IMR-90 (cell line): ENCODE measurements around the gene NHP2. TPM values are rescaled to one million over a fixed set of nuclear protein-coding genes. Genes with fewer than 3 reads are reported as not detected.

Experiments
- ATAC-seq: fragments of 200-7000 bp; cut with Tn5 transposase; 2 replicates; pipeline ENCODE4 v1.9.1; 2020; ENCODE audit warnings: low read depth, mild to moderate bottlenecking, moderate library complexity
- BruUV-seq: library from RNA; stranded (reverse); fragments of 400-500 nt; replicated peaks from 2 replicates; lab custom pipeline; 2021; lab: Mats Ljungman, UMichigan
- CTCF ChIA-PET: fragments of 300-600 bp; formaldehyde crosslinking; extraction: SDS; loops from one replicate; lab custom pipeline; 2021; ENCODE audit warnings: antibody characterized with exemption; lab: Yijun Ruan, JAX
- POLR2A ChIA-PET: fragments of 300-600 bp; sonication (Branson Sonifier 250); formaldehyde crosslinking; loops from one replicate; lab custom pipeline; 2022; ENCODE audit warnings: antibody characterized with exemption; ENCODE audit not compliant: unreplicated experiment; lab: Charles Lee
- DNase-seq: peaks from one replicate; pipeline ENCODE4 v3.0.0; 2013
- H2AFZ ChIP-seq: replicated peaks from 2 replicates; pipeline ENCODE3; 2013; ENCODE audit warnings: low read length, mild to moderate bottlenecking; ENCODE audit not compliant: poor library complexity
- H2AK5ac ChIP-seq: 2 replicates; pipeline ENCODE4 v1.6.1; 2013; ENCODE audit warnings: low read depth, low read length, inconsistent platforms
- H2AK9ac ChIP-seq: replicated peaks from 2 replicates; pipeline ENCODE3; 2013; ENCODE audit warnings: mild to moderate bottlenecking, low read depth, low read length, moderate library complexity; ENCODE audit not compliant: poor library complexity
- H2BK120ac ChIP-seq: 2 replicates; pipeline ENCODE4 v1.6.1; 2013; ENCODE audit warnings: low read depth, low read length, inconsistent platforms
- H2BK15ac ChIP-seq: 3 replicates; pipeline ENCODE4 v1.6.1; 2013; ENCODE audit warnings: low read depth, low read length, inconsistent platforms
- H2BK20ac ChIP-seq: 2 replicates; pipeline ENCODE4 v1.6.1; 2013; ENCODE audit warnings: low read depth, mild to moderate bottlenecking, inconsistent platforms, low read length, moderate library complexity
- H2BK5ac ChIP-seq: 2 replicates; pipeline ENCODE4 v1.6.1; 2013; ENCODE audit warnings: mild to moderate bottlenecking, low read depth, low read length, inconsistent platforms; ENCODE audit not compliant: poor library complexity, severe bottlenecking
- H3K14ac ChIP-seq: replicated peaks from 2 replicates; pipeline ENCODE4 v1.6.1; 2013; ENCODE audit warnings: low read depth, low read length, inconsistent platforms
- H3K18ac ChIP-seq: 2 replicates; pipeline ENCODE4 v1.6.1; 2013; ENCODE audit warnings: low read depth, low read length, control low read depth
- H3K23ac ChIP-seq: 2 replicates; pipeline ENCODE4 v1.6.1; 2013; ENCODE audit warnings: low read depth, low read length, inconsistent platforms
- H3K27ac ChIP-seq: 2 replicates; pipeline ENCODE4 v1.5.1; 2013; ENCODE audit warnings: mild to moderate bottlenecking, control low read depth, low read length; ENCODE audit not compliant: insufficient read depth
- H3K27me3 ChIP-seq: 2 replicates; pipeline ENCODE4 v1.6.1; 2013; ENCODE audit warnings: low read length; ENCODE audit not compliant: control insufficient read depth, insufficient read depth
- H3K36me3 ChIP-seq: 2 replicates; pipeline ENCODE4 v1.6.1; 2013; ENCODE audit warnings: low read length, mixed read lengths; ENCODE audit not compliant: control insufficient read depth, insufficient read depth
- H3K4ac ChIP-seq: 2 replicates; pipeline ENCODE4 v1.6.1; 2013; ENCODE audit warnings: low read depth, low read length, inconsistent platforms
- H3K4me1 ChIP-seq: 2 replicates; pipeline ENCODE4 v1.6.1; 2013; ENCODE audit warnings: low read length, mixed read lengths; ENCODE audit not compliant: control insufficient read depth, insufficient read depth
- H3K4me2 ChIP-seq: 2 replicates; pipeline ENCODE4 v1.6.1; 2013; ENCODE audit warnings: low read depth, mild to moderate bottlenecking, control low read depth, low read length, moderate library complexity
- H3K4me3 ChIP-seq: 2 replicates; pipeline ENCODE4 v1.5.1; 2013; ENCODE audit warnings: low read depth, mild to moderate bottlenecking, control low read depth, low read length, moderate library complexity; ENCODE audit not compliant: insufficient read depth
- H3K56ac ChIP-seq: 2 replicates; pipeline ENCODE4 v1.6.1; 2013; ENCODE audit warnings: low read length, inconsistent platforms; ENCODE audit not compliant: insufficient read depth; ENCODE audit errors: extremely low read depth
- H3K79me1 ChIP-seq, 2 experiments: 2 replicates each; pipeline ENCODE4 v1.6.1; 2013; ENCODE audit warnings: low read length in 2 of 2, inconsistent platforms in 1 of 2, low read depth in 1 of 2
- H3K9ac ChIP-seq: 2 replicates; pipeline ENCODE4 v1.6.1; 2013; ENCODE audit warnings: low read depth, low read length, control low read depth
- H3K9me1 ChIP-seq: 2 replicates; pipeline ENCODE4 v1.6.1; 2013; ENCODE audit warnings: low read length, inconsistent platforms; ENCODE audit not compliant: insufficient read depth
- H3K9me3 ChIP-seq: 2 replicates; pipeline ENCODE4 v1.6.1; 2013; ENCODE audit warnings: low read length; ENCODE audit not compliant: control insufficient read depth, insufficient read depth
- H4K20me1 ChIP-seq: 2 replicates; pipeline ENCODE4 v1.6.1; 2013; ENCODE audit warnings: low read length, inconsistent platforms; ENCODE audit not compliant: insufficient read depth
- H4K5ac ChIP-seq: 2 replicates; pipeline ENCODE4 v1.6.1; 2013; ENCODE audit warnings: mild to moderate bottlenecking, low read depth, low read length, control low read depth
- H4K8ac ChIP-seq, 2 experiments: 2 replicates each; pipeline ENCODE4 v1.6.1; 2013; ENCODE audit warnings: low read depth in 2 of 2, low read length in 2 of 2, control low read depth in 1 of 2, inconsistent platforms in 1 of 2
- H4K91ac ChIP-seq: 2 replicates; pipeline ENCODE4 v1.6.1; 2013; ENCODE audit warnings: low read depth, low read length, inconsistent platforms; ENCODE audit not compliant: insufficient read depth
- NFE2L2 ChIP-seq: fragments of 150-350 bp; IDR thresholded peaks from 2 replicates; pipeline ENCODE4 v1.6.1; 2016; ENCODE audit warnings: low read depth, mild to moderate bottlenecking, low read length
- SMC3 ChIP-seq: fragments of 150-350 bp; IDR thresholded peaks from 2 replicates; pipeline ENCODE4 v1.6.1; 2016; ENCODE audit warnings: low read depth, mild to moderate bottlenecking, antibody characterized with exemption, low read length, moderate library complexity
- USF2 ChIP-seq: fragments of 150-350 bp; IDR thresholded peaks from 2 replicates; pipeline ENCODE4 v1.6.1; 2017; ENCODE audit warnings: mild to moderate bottlenecking, antibody characterized with exemption, low read length, low read depth
- WGBS, 2 experiments: methylation state at CpG; one replicate each; pipeline versions ENCODE4 v1.1.5 to v1.1.7; 2013; ENCODE audit warnings: missing lambda C conversion rate in 2 of 2; ENCODE audit not compliant: insufficient read length in 1 of 2; ENCODE audit errors: extremely low coverage in 2 of 2; 5-methylcytosine and 5-hydroxymethylcytosine counted together
- dilution Hi-C: fragments of 300-500 bp; cut with HindIII; formaldehyde crosslinking; loops from one replicate; pipeline ENCODE4 v1.14.3; 2018; ENCODE audit warnings: low sequenced_read_pairs; ENCODE audit not compliant: unreplicated experiment
- in situ Hi-C: fragments of 300-500 bp; cut with MboI; formaldehyde crosslinking; loops from 3 replicates; pipeline ENCODE4 v1.14.3; 2019; ENCODE audit warnings: low sequenced_read_pairs, inconsistent platforms, mixed read lengths
- intact Hi-C: fragments of 100-400 bp; cut with micrococcal nuclease; formaldehyde crosslinking; loops from 2 replicates; pipeline ENCODE4 v1.10.0; 2022
- polyA plus RNA-seq, 3 experiments: library from polyadenylated mRNA; depleted of rRNA; stranded (reverse); fragments of >200 nt; gene quantifications; 2 replicates each; pipeline ENCODE4 v1.2.3, GENCODE V29; 2012; ENCODE audit warnings: low replicate concordance in 1 of 3
- total RNA-seq: library from RNA; depleted of rRNA; stranded (reverse); fragments of >200 nt; gene quantifications from 2 replicates; pipeline ENCODE4 v1.2.3, GENCODE V29; 2012

NHP2 gene
- total and polyA plus RNA-seq, 2 of the 4 experiments (the other 2 are of a cell fraction): 180 to 278 TPM

GRCh38 chr5:178199581-178200434, 46.1 kb upstream of the NHP2 start:
- H2AK5ac ChIP-seq: no peak overlapping the region
- H3K23ac ChIP-seq: no peak overlapping the region
- in situ Hi-C loops (no loop called here), intact Hi-C loops (no loop called here), dilution Hi-C loops (no loop called here)
- ATAC-seq (no peak), DNase-seq (no peak)
- no peak overlapping the region for H2BK20ac ChIP-seq
- ChIA-PET POLR2A (no interaction called here), CTCF (interaction anchor here (0.5 kb wide), 1 partner anchor 11 kb away, joined by 3 read pairs; no protein-coding TSS in a partner anchor)
- no peak overlapping the region for H4K91ac ChIP-seq
- no peak overlapping the region for H3K56ac ChIP-seq
- no peak overlapping the region for H2AK9ac ChIP-seq
- H3K27me3 ChIP-seq: peaks cover 5% of the 10 kb centered on the region; the same call in 1 of the 2 replicates
- H2BK15ac ChIP-seq: no peak overlapping the region
- H2BK5ac ChIP-seq: no peak overlapping the region
- H3K27ac ChIP-seq: no peak overlapping the region
- no peak overlapping the region for H3K18ac ChIP-seq
- no peak overlapping the region for H3K4me3 ChIP-seq
- peaks cover 0 to 7% of the 10 kb centered on the region in 2 experiments; a peak in 1 of 4 replicates for H3K79me1 ChIP-seq
- no peak overlapping the region for H2BK120ac ChIP-seq
- TF ChIP-seq SMC3 (no peak), NFE2L2 (no peak), USF2 (no peak)
- H3K4ac ChIP-seq: no peak overlapping the region
- no peaks in the 10 kb centered on the region for H4K20me1 ChIP-seq
- 0 out of 2 replicates have a peak, but pooled peaks cover 3% of the 10 kb centered on the region for H3K9me1 ChIP-seq
- peaks cover 4% of the 10 kb centered on the region for H3K4me1 ChIP-seq
- no peak overlapping the region for H4K5ac ChIP-seq
- no CpG with 5 or more reads among the region's 12 CpGs for WGBS, 2 experiments
- no peak overlapping the region for H3K14ac ChIP-seq
- no TSS peak for BruUV-seq
- H3K4me2 ChIP-seq: no peak overlapping the region
- no peaks in the 10 kb centered on the region for H3K36me3 ChIP-seq
- H3K9me3 ChIP-seq: no peaks in the 10 kb centered on the region
- H3K9ac ChIP-seq: no peak overlapping the region
- no peak overlapping the region for H4K8ac ChIP-seq
- H2AFZ ChIP-seq: no peak overlapping the region
